ENCODE data around the gene PYROXD2.
A peak's percentile ranks its signal among the peaks of the same experiment; 100 is the strongest.

PYROXD2 gene

DNA sequence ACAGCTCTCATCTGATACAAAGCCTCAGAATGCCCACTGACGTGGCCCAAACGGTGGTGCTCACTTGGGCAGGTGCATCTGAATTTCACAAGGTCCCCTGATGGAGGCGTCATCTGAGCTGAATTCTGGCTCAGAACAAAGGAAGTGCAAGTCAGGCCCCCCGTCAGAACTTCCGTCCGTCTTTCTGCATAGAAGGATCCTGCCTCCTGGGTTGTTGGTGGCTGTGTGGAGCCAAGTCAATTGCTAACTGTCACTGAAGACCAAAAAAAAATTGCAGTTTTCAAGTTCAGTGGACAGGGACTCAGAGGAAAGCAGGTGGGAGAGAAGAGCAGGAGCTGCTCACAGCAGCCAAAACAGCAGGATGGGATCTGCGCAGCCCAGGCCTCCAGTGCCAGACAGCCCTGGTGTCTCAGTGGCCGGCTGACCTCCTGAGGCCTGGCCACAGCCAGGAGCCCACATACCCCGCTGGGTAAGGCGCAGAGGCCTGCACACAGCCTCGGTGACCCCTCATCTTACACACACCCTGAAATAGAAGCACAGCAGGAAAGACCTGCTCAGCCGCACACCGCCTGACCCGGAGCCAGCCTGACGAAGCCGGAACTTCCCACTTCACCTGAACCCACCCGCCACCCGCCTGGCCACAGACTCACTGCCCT, 49.4 kb downstream of the PYROXD2 start:
- Histone ChIP-seq H3K9ac (ENCODE audit: low read length) (no peak overlapping the region), H3K9me3 (ENCODE audit: insufficient read depth, low read length) (no peaks in the 10 kb centered on the region), H3K79me2 (ENCODE audit: low read length) (no peaks in the 10 kb centered on the region), H3K36me3 (replicated peaks; ENCODE audit: low read depth, low read length) (no peaks in the 10 kb centered on the region), H3K4me3 (ENCODE audit: low read length) (no peak overlapping the region), H4K20me1 (ENCODE audit: insufficient read depth, low read length) (no peaks in the 10 kb centered on the region), H3K27ac (ENCODE audit: low read length) (no peak overlapping the region), H3K4me1 (ENCODE audit: low read length) (peaks cover 10% of the 10 kb centered on the region), H3K27me3 (ENCODE audit: low read depth, low read length) (no peaks in the 10 kb centered on the region), H2AFZ (ENCODE audit: low read depth, low read length) (no peak overlapping the region), H3K4me2 (ENCODE audit: low read length) (no peak overlapping the region)
- no peak for TF ChIP-seq EZH2phosphoT487 (IDR thresholded peaks at IDR 0.05; ENCODE audit: low read depth)
- TF ChIP-seq, protein P1, sequence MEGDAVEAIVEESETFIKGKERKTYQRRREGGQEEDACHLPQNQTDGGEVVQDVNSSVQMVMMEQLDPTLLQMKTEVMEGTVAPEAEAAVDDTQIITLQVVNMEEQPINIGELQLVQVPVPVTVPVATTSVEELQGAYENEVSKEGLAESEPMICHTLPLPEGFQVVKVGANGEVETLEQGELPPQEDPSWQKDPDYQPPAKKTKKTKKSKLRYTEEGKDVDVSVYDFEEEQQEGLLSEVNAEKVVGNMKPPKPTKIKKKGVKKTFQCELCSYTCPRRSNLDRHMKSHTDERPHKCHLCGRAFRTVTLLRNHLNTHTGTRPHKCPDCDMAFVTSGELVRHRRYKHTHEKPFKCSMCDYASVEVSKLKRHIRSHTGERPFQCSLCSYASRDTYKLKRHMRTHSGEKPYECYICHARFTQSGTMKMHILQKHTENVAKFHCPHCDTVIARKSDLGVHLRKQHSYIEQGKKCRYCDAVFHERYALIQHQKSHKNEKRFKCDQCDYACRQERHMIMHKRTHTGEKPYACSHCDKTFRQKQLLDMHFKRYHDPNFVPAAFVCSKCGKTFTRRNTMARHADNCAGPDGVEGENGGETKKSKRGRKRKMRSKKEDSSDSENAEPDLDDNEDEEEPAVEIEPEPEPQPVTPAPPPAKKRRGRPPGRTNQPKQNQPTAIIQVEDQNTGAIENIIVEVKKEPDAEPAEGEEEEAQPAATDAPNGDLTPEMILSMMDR (IDR thresholded peaks at IDR 0.05; ENCODE audit: low read depth, low read length), result no peak

DNA sequence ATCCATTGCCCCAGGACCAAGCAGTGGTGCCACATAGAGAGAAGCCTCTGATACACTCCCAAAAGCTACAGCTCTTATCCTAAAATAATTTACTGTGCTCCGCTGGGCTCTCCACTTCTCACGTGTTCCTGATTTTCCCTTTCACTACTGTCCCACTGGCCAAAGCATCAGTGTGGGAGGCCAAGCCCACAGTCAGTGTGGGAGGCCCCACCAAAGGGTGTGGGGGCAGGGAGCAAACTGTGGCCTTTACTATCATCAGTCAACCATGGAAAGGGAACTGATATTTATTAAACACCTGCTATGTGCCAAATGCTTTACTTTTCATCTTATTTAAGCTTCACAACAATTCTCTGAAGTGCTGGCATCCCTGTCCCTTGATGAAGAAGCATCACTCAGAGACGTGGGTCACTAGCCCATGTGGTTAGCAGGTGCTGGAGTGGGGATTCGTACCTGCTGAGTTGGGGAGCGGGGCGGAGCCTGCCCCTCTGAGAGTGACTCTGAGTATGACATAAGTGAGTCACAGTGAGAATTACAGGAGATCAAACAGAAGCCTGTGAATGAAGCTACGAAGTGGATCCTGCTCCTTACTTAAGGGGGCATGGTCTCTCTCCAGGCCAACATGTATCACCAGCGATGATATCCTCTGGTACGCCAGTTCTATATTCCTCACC, 50.4 kb downstream of the PYROXD2 start:
- Histone ChIP-seq H2AFZ (ENCODE audit: low read depth, low read length) (no peak overlapping the region), H3K27ac (ENCODE audit: low read length) (no peak overlapping the region), H3K4me2 (ENCODE audit: low read length) (peak overlapping the region; percentile 20; the same call in 1 of the 2 replicates)

DNA sequence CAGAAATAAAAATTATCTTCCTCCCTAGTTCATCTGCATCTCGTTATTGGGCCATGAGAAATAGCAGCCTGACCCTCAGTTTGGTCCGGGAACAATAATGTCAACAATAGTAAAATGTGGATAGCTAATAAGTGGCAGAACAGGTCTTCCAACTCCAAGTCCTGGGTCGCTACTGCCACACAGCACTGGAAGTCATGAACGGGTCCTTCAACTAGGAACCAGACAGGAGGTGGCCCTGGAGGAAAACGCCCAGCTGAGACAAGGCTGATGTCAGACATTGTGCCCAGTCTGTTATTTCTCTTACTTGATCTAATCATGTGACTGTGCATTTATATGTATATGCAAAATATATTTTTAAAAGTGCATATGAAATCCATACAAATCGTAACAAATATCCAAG, 51.8 kb downstream of the PYROXD2 start:
- H3K27me3 ChIP-seq (ENCODE audit: low read depth, low read length), result no peaks in the 10 kb centered on the region
- no peak overlapping the region for H3K9ac ChIP-seq (ENCODE audit: low read length)
- H2AFZ ChIP-seq (ENCODE audit: low read depth, low read length), result no peak overlapping the region
- H3K4me1 ChIP-seq (ENCODE audit: low read length), result peaks cover 10% of the 10 kb centered on the region
- H3K4me3 ChIP-seq (ENCODE audit: low read length), result no peak overlapping the region
- TF ChIP-seq, protein P1 (IDR thresholded peaks at IDR 0.05; ENCODE audit: low read depth, low read length), result no peak
- no peak for TF ChIP-seq EZH2phosphoT487 (IDR thresholded peaks at IDR 0.05; ENCODE audit: low read depth)
- H3K79me2 ChIP-seq (ENCODE audit: low read length), result no peaks in the 10 kb centered on the region
- no peaks in the 10 kb centered on the region for H3K9me3 ChIP-seq (ENCODE audit: insufficient read depth, low read length)
- H3K36me3 ChIP-seq (replicated peaks; ENCODE audit: low read depth, low read length), result no peaks in the 10 kb centered on the region
- no peak overlapping the region for H3K27ac ChIP-seq (ENCODE audit: low read length)
- no peaks in the 10 kb centered on the region for H4K20me1 ChIP-seq (ENCODE audit: insufficient read depth, low read length)
- H3K4me2 ChIP-seq (ENCODE audit: low read length), result no peak overlapping the region

More for the DNA sequence above, 50.4 kb downstream of the PYROXD2 start:
- Histone ChIP-seq H3K79me2 (ENCODE audit: low read length) (no peaks in the 10 kb centered on the region), H3K4me3 (ENCODE audit: low read length) (no peak overlapping the region), H4K20me1 (ENCODE audit: insufficient read depth, low read length) (no peaks in the 10 kb centered on the region), H3K9me3 (ENCODE audit: insufficient read depth, low read length) (no peaks in the 10 kb centered on the region), H3K27me3 (ENCODE audit: low read depth, low read length) (no peaks in the 10 kb centered on the region), H3K36me3 (replicated peaks; ENCODE audit: low read depth, low read length) (no peaks in the 10 kb centered on the region), H3K9ac (ENCODE audit: low read length) (no peak overlapping the region), H3K4me1 (ENCODE audit: low read length) (peaks cover 10% of the 10 kb centered on the region)
- TF ChIP-seq, protein P1 (IDR thresholded peaks at IDR 0.05; ENCODE audit: low read depth, low read length), result no peak
- TF ChIP-seq EZH2phosphoT487 (IDR thresholded peaks at IDR 0.05; ENCODE audit: low read depth), result no peak

DNA sequence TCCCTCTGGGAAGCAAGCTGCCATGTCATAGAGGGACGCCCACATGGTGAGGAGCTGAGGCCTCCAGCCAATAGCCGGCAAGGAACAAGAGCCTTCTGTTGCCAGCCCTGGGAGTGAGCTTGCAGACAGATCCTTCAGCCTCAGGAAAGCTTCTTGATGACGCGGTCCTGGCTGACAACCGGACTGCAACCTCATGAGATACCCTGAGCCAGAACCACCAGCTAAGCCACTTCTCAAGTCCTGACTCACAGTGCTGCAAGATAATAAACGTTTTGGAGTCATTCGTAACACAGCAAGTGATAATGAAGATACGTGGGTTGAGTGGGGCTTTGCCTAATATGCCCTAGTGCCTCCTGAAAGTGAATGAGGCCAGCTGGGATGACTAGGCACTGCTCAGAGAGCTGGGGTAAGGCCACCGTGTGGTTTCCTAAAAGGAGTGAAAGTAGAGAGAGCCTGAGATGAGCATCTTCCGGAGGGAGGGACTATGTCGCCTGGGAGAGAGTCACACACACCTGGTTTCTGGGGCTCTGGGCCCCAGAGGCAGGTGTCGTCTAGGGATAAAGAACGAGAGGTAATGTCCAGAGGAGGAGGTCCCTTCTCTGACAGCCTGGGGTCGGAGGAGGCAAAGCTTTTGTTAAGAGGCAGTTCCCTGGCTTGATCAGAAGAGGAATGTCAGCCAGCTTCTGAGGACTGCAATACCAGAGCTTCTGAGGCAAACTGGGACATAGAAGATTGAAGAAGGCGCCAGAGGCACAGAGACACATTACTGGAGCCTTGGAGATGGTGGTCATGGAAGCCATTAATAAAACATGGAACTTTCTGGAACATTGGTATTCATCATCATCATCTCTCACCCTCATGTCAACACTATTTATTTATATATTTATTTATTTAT, 53.6 kb downstream of the PYROXD2 start:
- Histone ChIP-seq H3K9me3 (ENCODE audit: insufficient read depth, low read length) (no peaks in the 10 kb centered on the region), H3K27me3 (ENCODE audit: low read depth, low read length) (no peaks in the 10 kb centered on the region), H3K36me3 (replicated peaks; ENCODE audit: low read depth, low read length) (no peaks in the 10 kb centered on the region), H3K9ac (ENCODE audit: low read length) (no peak overlapping the region), H4K20me1 (ENCODE audit: insufficient read depth, low read length) (no peaks in the 10 kb centered on the region), H3K4me2 (ENCODE audit: low read length) (no peak overlapping the region), H3K4me3 (ENCODE audit: low read length) (no peak overlapping the region), H3K79me2 (ENCODE audit: low read length) (no peaks in the 10 kb centered on the region), H3K27ac (ENCODE audit: low read length) (no peak overlapping the region), H2AFZ (ENCODE audit: low read depth, low read length) (peak overlapping the region; percentile 33; the same call in 1 of the 2 replicates), H3K4me1 (ENCODE audit: low read length) (peaks cover 10% of the 10 kb centered on the region)
- TF ChIP-seq, protein P1 (IDR thresholded peaks at IDR 0.05; ENCODE audit: low read depth, low read length), result no peak
- no peak for TF ChIP-seq EZH2phosphoT487 (IDR thresholded peaks at IDR 0.05; ENCODE audit: low read depth)
